HepG2 (cell line): Measurements from ENCODE around the gene GSTA5. TPM values are rescaled to one million over a fixed set of nuclear protein-coding genes. Genes with fewer than 3 reads are reported as not detected.

Experiments used
- ERF ChIP-seq: IDR thresholded peaks from 2 replicates; pipeline ENCODE4 v1.6.1; 2018; ENCODE audit warnings: missing biosample characterization, missing genetic modification reagents
- HNRNPUL1 ChIP-seq: fragments of 200-400 bp; formaldehyde crosslinking; IDR thresholded peaks from 2 replicates; pipeline ENCODE4 v1.6.1; 2017; ENCODE audit warnings: low read depth, mild to moderate bottlenecking, low read length, moderate library complexity
- MATR3 ChIP-seq: sonication (generic); formaldehyde crosslinking; IDR thresholded peaks from 2 replicates; pipeline ENCODE4 v1.4.0; 2020; ENCODE audit warnings: missing genetic modification reagents
- PHF21A ChIP-seq: sonication (generic); formaldehyde crosslinking; IDR thresholded peaks from 2 replicates; pipeline ENCODE4 v1.5.0; 2020; ENCODE audit warnings: mild to moderate bottlenecking, missing genetic modification reagents
- SNAI1 ChIP-seq: sonication (generic); formaldehyde crosslinking; IDR thresholded peaks from 2 replicates; pipeline ENCODE4 v1.5.0; 2020; ENCODE audit warnings: mild to moderate bottlenecking, missing genetic modification reagents, borderline replicate concordance
- SOX6 ChIP-seq, 2 experiments: fragments of 450-650 bp in 1 of 2; sonication (generic) in 1 of 2; formaldehyde crosslinking in 1 of 2; IDR thresholded peaks; 2 replicates each; pipeline versions ENCODE4 v1.4.0 to v1.6.1; 2017 to 2020; ENCODE audit warnings: antibody characterized with exemption in 1 of 2, mild to moderate bottlenecking in 1 of 2, missing genetic modification reagents in 1 of 2
- USF2 ChIP-seq, 2 experiments: sonication (generic) in 1 of 2; formaldehyde crosslinking in 1 of 2; IDR thresholded peaks; 2 replicates each; pipeline versions ENCODE4 v1.5.1 to v1.6.1; 2011 to 2020; ENCODE audit warnings: borderline replicate concordance in 1 of 2, low read depth in 1 of 2, low read length in 1 of 2, mild to moderate bottlenecking in 1 of 2, missing genetic modification reagents in 1 of 2, moderate library complexity in 1 of 2
- ZBTB25 ChIP-seq: IDR thresholded peaks from 2 replicates; pipeline ENCODE4 v1.6.1; 2018; ENCODE audit warnings: missing genetic modification reagents
- ZMYM2 ChIP-seq: sonication (generic); formaldehyde crosslinking; IDR thresholded peaks from 2 replicates; pipeline ENCODE4 v1.8.0; 2022; ENCODE audit warnings: mild to moderate bottlenecking, missing genetic modification reagents
- ZNF674 ChIP-seq: sonication (generic); formaldehyde crosslinking; IDR thresholded peaks from 2 replicates; pipeline ENCODE4 v1.5.0; 2020; ENCODE audit warnings: low read depth, mild to moderate bottlenecking, missing genetic modification reagents
- polyA plus RNA-seq, 8 experiments: library from polyadenylated mRNA; depleted of rRNA in 3 of 8; stranded (reverse) in 7 of 8; unstranded in 1 of 8; fragments of >200 nt; fragmentation: Illumina TruSeq in 4 of 8; extraction: Trizol in 4 of 8; gene quantifications; 2 replicates each; pipeline versions ENCODE4 v1.2.1 to v1.2.3, GENCODE V29; 2011 to 2016; ENCODE audit warnings: low read depth in 4 of 8, missing spikeins in 1 of 8, mixed read lengths in 1 of 8; ENCODE audit not compliant: insufficient read depth in 1 of 8
- total RNA-seq, 5 experiments: library from RNA; depleted of rRNA; stranded (reverse); fragments of >200 nt; fragmentation: Illumina TruSeq; extraction: Trizol; gene quantifications; 2 replicates each; pipeline ENCODE4 v1.2.3, GENCODE V29; 2016; ENCODE audit warnings: low read depth in 1 of 5
- TF ChIP-seq, protein P1 (sequence below): sonication (generic); formaldehyde crosslinking; IDR thresholded peaks from 2 replicates; pipeline ENCODE4 v1.5.1; 2020; ENCODE audit warnings: mild to moderate bottlenecking, missing genetic modification reagents, borderline replicate concordance
- TF ChIP-seq, protein P2 (sequence below): sonication (generic); formaldehyde crosslinking; IDR thresholded peaks from 2 replicates; pipeline ENCODE4; 2020; ENCODE audit warnings: missing genetic modification reagents, mild to moderate bottlenecking, borderline replicate concordance
- TF ChIP-seq, protein P3 (sequence below): sonication (generic); formaldehyde crosslinking; IDR thresholded peaks from 2 replicates; pipeline ENCODE4 v1.4.0; 2020; ENCODE audit warnings: missing genetic modification reagents, mild to moderate bottlenecking, borderline replicate concordance

GSTA5 gene
- total and polyA plus RNA-seq, 2 of the 13 experiments (the other 11 are each of a cell fraction or from before 2014, with no cell fraction given), result not detected

- no peak for TF ChIP-seq USF2 (IDR thresholded peaks at IDR 0.05; ENCODE audit: low read depth, low read length)
- TF ChIP-seq USF2 (CRISPR knock-in tag; IDR thresholded peaks at IDR 0.05; ENCODE audit: borderline replicate concordance), result no peak
- no peak for TF ChIP-seq SNAI1 (CRISPR knock-in tag)
- no peak for TF ChIP-seq HNRNPUL1
- no peak for TF ChIP-seq MATR3 (CRISPR knock-in tag)
- TF ChIP-seq ZNF674, result no peak
- TF ChIP-seq ZBTB25 (CRISPR knock-in tag), result peak; percentile 30; the same call in 1 of the 2 replicates
- TF ChIP-seq ERF, result no peak; the same call in 1 of the 2 replicates
- TF ChIP-seq ZMYM2 (CRISPR knock-in tag), result no peak
- no peak for TF ChIP-seq SOX6 (IDR thresholded peaks at IDR 0.05)
- peak; percentile 88 for TF ChIP-seq SOX6 (CRISPR knock-in tag; IDR thresholded peaks at IDR 0.05)
- TF ChIP-seq, protein P1, sequence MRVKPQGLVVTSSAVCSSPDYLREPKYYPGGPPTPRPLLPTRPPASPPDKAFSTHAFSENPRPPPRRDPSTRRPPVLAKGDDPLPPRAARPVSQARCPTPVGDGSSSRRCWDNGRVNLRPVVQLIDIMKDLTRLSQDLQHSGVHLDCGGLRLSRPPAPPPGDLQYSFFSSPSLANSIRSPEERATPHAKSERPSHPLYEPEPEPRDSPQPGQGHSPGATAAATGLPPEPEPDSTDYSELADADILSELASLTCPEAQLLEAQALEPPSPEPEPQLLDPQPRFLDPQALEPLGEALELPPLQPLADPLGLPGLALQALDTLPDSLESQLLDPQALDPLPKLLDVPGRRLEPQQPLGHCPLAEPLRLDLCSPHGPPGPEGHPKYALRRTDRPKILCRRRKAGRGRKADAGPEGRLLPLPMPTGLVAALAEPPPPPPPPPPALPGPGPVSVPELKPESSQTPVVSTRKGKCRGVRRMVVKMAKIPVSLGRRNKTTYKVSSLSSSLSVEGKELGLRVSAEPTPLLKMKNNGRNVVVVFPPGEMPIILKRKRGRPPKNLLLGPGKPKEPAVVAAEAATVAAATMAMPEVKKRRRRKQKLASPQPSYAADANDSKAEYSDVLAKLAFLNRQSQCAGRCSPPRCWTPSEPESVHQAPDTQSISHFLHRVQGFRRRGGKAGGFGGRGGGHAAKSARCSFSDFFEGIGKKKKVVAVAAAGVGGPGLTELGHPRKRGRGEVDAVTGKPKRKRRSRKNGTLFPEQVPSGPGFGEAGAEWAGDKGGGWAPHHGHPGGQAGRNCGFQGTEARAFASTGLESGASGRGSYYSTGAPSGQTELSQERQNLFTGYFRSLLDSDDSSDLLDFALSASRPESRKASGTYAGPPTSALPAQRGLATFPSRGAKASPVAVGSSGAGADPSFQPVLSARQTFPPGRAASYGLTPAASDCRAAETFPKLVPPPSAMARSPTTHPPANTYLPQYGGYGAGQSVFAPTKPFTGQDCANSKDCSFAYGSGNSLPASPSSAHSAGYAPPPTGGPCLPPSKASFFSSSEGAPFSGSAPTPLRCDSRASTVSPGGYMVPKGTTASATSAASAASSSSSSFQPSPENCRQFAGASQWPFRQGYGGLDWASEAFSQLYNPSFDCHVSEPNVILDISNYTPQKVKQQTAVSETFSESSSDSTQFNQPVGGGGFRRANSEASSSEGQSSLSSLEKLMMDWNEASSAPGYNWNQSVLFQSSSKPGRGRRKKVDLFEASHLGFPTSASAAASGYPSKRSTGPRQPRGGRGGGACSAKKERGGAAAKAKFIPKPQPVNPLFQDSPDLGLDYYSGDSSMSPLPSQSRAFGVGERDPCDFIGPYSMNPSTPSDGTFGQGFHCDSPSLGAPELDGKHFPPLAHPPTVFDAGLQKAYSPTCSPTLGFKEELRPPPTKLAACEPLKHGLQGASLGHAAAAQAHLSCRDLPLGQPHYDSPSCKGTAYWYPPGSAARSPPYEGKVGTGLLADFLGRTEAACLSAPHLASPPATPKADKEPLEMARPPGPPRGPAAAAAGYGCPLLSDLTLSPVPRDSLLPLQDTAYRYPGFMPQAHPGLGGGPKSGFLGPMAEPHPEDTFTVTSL, result peak; percentile 66; the same call in 1 of the 2 replicates
- peak; percentile 68 for TF ChIP-seq PHF21A (CRISPR knock-in tag)
- TF ChIP-seq, protein P2, sequence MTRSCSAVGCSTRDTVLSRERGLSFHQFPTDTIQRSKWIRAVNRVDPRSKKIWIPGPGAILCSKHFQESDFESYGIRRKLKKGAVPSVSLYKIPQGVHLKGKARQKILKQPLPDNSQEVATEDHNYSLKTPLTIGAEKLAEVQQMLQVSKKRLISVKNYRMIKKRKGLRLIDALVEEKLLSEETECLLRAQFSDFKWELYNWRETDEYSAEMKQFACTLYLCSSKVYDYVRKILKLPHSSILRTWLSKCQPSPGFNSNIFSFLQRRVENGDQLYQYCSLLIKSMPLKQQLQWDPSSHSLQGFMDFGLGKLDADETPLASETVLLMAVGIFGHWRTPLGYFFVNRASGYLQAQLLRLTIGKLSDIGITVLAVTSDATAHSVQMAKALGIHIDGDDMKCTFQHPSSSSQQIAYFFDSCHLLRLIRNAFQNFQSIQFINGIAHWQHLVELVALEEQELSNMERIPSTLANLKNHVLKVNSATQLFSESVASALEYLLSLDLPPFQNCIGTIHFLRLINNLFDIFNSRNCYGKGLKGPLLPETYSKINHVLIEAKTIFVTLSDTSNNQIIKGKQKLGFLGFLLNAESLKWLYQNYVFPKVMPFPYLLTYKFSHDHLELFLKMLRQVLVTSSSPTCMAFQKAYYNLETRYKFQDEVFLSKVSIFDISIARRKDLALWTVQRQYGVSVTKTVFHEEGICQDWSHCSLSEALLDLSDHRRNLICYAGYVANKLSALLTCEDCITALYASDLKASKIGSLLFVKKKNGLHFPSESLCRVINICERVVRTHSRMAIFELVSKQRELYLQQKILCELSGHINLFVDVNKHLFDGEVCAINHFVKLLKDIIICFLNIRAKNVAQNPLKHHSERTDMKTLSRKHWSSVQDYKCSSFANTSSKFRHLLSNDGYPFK (CRISPR knock-in tag), result peak; percentile 46; the same call in 1 of the 2 replicates
- TF ChIP-seq, protein P3, sequence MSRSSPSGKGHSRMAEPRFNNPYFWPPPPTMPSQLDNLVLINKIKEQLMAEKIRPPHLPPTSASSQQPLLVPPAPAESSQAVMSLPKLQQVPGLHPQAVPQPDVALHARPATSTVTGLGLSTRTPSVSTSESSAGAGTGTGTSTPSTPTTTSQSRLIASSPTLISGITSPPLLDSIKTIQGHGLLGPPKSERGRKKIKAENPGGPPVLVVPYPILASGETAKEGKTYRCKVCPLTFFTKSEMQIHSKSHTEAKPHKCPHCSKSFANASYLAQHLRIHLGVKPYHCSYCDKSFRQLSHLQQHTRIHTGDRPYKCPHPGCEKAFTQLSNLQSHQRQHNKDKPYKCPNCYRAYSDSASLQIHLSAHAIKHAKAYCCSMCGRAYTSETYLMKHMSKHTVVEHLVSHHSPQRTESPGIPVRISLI (CRISPR knock-in tag), result peak; percentile 29; the same call in 1 of the 2 replicates
Measured at GRCh38 chr6:52815167-52816092, 25.2 kb downstream of the GSTA5 start (continued).
